22Rv1 (cell line): ENCODE data around the gene WNT5B.

Experiments used
- CTCF ChIP-seq: fragments of 450-650 bp; IDR thresholded peaks from 2 replicates; pipeline ENCODE4 v1.5.1; 2017; ENCODE audit warnings: mild to moderate bottlenecking
- ZFX ChIP-seq: fragments of 450-650 bp; IDR thresholded peaks from 2 replicates; pipeline ENCODE4 v1.6.1; 2017; ENCODE audit warnings: antibody characterized with exemption, borderline replicate concordance

- TF ChIP-seq CTCF: no peak
- TF ChIP-seq ZFX: no peak
Measured at GRCh38 chr12:1646569-1647284, 17.7 kb downstream of the WNT5B start.
